Vagina (tissue), 2 donors: ENCODE measurements around the gene PREP. TPM values are rescaled to one million over a fixed set of nuclear protein-coding genes. Genes with fewer than 3 reads are reported as not detected.

Experiments used
- DNase-seq, 2 donors: peaks; one replicate each; pipeline ENCODE4 v3.0.0-alpha.2; 2017; ENCODE audit errors: extremely low spot score in 2 of 2
- H3K27ac ChIP-seq: fragments of 200-600 bp; sonication (generic); one replicate; pipeline ENCODE4 v1.5.1; 2019
- H3K27me3 ChIP-seq: fragments of 200-600 bp; sonication (generic); one replicate; pipeline ENCODE4 v1.5.1; 2019
- H3K36me3 ChIP-seq, 2 donors: fragments of 200-600 bp; sonication (generic); one replicate each; pipeline ENCODE4 v1.5.1; 2017 to 2019
- H3K4me1 ChIP-seq: fragments of 200-600 bp; sonication (generic); one replicate; pipeline ENCODE4 v1.5.1; 2019
- H3K4me3 ChIP-seq, 2 donors: fragments of 200-600 bp; sonication (generic); 1 replicate in 1 of 2; 2 replicates in 1 of 2; pipeline ENCODE4 v1.5.1; 2016 to 2019
- H3K9me3 ChIP-seq: fragments of 200-600 bp; sonication (generic); one replicate; pipeline ENCODE4 v1.5.1; 2019
- POLR2A ChIP-seq, 2 donors: fragments of 450-650 bp; IDR thresholded peaks; one replicate each; pipeline ENCODE4 v1.6.1; 2017; ENCODE audit warnings: antibody characterized with exemption in 2 of 2, mild to moderate bottlenecking in 2 of 2, moderate library complexity in 2 of 2
- POLR2AphosphoS5 ChIP-seq, 2 donors: sonication (generic); formaldehyde crosslinking; IDR thresholded peaks; one replicate each; pipeline ENCODE4 v1.9.0; 2017; ENCODE audit warnings: antibody characterized with exemption in 2 of 2, mild to moderate bottlenecking in 2 of 2, low read depth in 1 of 2; ENCODE audit not compliant: insufficient read depth in 1 of 2
- intact Hi-C: fragments of 100-400 bp; cut with DNase I; formaldehyde crosslinking; loops from one replicate; pipeline ENCODE4 v1.15.1; 2023
- total RNA-seq: library from RNA; depleted of rRNA; stranded (reverse); fragments of >200 nt; gene quantifications from one replicate; pipeline ENCODE4 v1.2.3, GENCODE V29; 2016
- TF ChIP-seq, protein P1 (sequence below), 3 experiments: fragments of 450-650 bp in 2 of 3; fragments of 200-600 bp in 1 of 3; sonication (generic) in 1 of 3; IDR thresholded peaks; one replicate each; pipeline ENCODE4 v1.5.1; 2017 to 2019; ENCODE audit warnings: antibody characterized with exemption in 3 of 3, mild to moderate bottlenecking in 2 of 3, moderate library complexity in 2 of 3

PREP gene
- total RNA-seq, 1 donor from 2014 or later = 19.2 TPM

DNA sequence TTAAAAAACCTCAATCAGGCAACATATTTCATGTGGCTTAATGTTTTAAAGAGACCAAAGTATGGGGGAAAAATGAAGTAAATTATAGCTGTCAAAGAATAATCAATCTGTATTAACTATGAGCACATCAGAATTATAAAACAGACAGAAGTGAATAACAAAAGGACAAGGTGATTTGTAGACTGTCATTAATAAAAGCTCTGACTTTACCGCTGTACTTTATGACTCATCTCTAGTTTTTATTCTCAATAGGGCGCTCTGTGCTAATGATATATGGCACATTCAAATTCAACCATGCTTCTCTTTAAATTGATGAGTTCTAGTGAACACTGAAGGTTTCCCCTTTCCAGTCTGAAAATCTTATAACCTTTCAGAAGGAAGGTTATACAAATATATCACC is 72.0 kb downstream of the PREP start:
- Histone ChIP-seq H3K27me3 (no peaks in the 10 kb centered on the region), H3K27ac (no peak overlapping the region), H3K4me3 (no peak overlapping the region), H3K4me1 (peaks cover 7% of the 10 kb centered on the region), H3K9me3 (no peaks in the 10 kb centered on the region), H3K36me3 (peaks cover 0 to 6% of the 10 kb centered on the region in 2 donors)
- no peak for DNase-seq
- TF ChIP-seq, protein P1, sequence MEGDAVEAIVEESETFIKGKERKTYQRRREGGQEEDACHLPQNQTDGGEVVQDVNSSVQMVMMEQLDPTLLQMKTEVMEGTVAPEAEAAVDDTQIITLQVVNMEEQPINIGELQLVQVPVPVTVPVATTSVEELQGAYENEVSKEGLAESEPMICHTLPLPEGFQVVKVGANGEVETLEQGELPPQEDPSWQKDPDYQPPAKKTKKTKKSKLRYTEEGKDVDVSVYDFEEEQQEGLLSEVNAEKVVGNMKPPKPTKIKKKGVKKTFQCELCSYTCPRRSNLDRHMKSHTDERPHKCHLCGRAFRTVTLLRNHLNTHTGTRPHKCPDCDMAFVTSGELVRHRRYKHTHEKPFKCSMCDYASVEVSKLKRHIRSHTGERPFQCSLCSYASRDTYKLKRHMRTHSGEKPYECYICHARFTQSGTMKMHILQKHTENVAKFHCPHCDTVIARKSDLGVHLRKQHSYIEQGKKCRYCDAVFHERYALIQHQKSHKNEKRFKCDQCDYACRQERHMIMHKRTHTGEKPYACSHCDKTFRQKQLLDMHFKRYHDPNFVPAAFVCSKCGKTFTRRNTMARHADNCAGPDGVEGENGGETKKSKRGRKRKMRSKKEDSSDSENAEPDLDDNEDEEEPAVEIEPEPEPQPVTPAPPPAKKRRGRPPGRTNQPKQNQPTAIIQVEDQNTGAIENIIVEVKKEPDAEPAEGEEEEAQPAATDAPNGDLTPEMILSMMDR (IDR thresholded peaks at IDR 0.05) = no peak
- TF ChIP-seq POLR2AphosphoS5 (IDR thresholded peaks at IDR 0.05; ENCODE audit: insufficient read depth in 1 of 2, low read depth in 1 of 2) = no peak
- TF ChIP-seq POLR2A (IDR thresholded peaks at IDR 0.05) = no peak
- intact Hi-C loops = no loop called here

DNA sequence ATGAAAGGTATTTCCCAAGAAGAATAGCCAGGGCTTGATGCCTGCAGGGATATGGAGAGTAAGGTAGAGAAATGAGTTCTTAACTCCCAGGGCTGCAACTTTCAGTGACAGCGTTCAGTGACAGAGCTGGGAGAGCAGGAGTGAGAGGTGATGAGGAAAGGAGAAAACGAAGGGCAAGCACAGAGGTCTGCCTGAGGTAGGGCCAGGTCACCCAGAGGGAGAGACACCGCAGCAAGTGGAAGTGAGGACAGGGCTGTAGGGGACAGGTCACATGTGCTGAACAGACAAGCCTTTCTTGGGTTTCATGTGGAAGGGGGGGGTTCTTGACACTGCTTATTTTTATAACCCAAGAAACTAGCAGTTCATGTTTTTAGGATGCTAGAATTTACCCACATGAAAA is 72.5 kb downstream of the PREP start:
- peaks cover 0 to 6% of the 10 kb centered on the region in 2 donors for H3K36me3 ChIP-seq
- intact Hi-C loops = no loop called here
- DNase-seq = no peak

DNA sequence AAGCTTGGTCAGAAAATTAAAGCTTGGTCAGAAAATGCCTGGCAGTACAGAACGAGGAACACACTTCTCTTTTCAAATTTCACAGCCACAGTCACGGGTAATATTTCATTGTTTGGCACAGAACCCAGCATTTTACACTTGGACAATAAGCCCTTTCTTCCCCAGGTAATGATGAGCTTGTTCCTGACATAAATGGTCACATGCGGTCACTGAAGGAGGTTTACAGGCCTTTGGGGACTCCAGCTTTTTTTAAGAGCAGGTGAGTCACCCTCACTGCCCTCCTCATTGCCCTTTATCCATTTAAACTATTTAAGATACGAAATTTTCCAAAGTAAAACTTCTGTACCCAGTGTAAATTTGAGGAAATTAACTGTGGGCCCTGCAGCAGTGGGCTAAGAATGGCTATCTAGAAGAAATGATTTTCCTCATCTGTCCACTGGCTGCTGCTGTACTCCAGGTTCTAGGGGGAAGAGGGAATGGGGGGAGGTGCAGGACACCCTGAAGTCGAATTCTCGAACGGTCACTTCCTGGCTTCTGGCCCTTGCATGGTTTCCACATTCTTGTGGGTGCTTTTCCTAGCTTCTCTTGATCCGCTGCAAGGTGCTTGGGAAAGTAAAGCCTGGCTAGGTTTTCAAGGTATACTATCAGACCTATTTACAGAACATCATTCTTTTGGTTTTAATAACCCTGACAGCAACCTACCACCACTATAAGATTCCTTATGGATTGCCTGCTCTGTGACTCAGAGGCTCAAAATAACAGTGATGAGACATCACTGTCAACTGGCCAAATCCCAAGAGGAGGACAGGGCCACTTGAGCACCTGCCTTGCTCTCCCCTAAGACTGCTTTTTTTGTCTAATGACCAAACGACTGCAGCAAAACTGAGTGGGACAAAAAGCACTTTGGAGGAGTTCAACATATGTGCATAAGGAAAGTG is 75.8 kb downstream of the PREP start:
- intact Hi-C loops = no loop called here

More for the DNA sequence above, 72.5 kb downstream of the PREP start:
- TF ChIP-seq, protein P1 (IDR thresholded peaks at IDR 0.05) = no peak
- TF ChIP-seq POLR2A (IDR thresholded peaks at IDR 0.05) (no peak), POLR2AphosphoS5 (IDR thresholded peaks at IDR 0.05; ENCODE audit: insufficient read depth in 1 of 2, low read depth in 1 of 2) (no peak)
- no peaks in the 10 kb centered on the region for H3K9me3 ChIP-seq
- H3K4me1 ChIP-seq = peaks cover 7% of the 10 kb centered on the region
- H3K27ac ChIP-seq = no peak overlapping the region
- H3K4me3 ChIP-seq = no peak overlapping the region
- H3K27me3 ChIP-seq = no peaks in the 10 kb centered on the region

DNA sequence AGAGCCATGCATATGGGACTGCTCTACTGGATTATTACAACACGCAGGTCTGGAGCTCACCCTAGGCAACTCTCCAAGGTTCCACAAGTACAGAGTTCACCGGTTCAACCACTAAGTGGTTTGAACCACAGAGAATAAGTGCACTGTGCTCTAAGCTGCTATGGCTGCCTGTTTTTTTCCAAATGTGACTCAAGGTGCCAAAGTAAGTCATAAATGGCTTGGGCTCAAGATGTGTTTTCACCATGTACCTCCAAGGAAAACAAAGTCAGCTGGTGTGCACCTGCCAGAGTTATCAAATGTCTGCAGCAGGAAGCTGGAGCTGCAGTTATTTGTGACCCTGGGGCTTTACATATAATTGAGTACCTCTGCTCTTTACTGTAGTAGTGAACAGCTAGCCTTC is 76.7 kb downstream of the PREP start:
- TF ChIP-seq POLR2AphosphoS5 (IDR thresholded peaks at IDR 0.05; ENCODE audit: insufficient read depth in 1 of 2, low read depth in 1 of 2) = no peak
- intact Hi-C loops = no loop called here
- DNase-seq = no peak
- Histone ChIP-seq H3K4me3 (no peak overlapping the region), H3K27me3 (no peaks in the 10 kb centered on the region), H3K4me1 (peaks cover 7% of the 10 kb centered on the region), H3K27ac (no peak overlapping the region), H3K9me3 (no peaks in the 10 kb centered on the region), H3K36me3 (peaks cover 0 to 25% of the 10 kb centered on the region in 2 donors)

More for the DNA sequence above, 75.8 kb downstream of the PREP start:
- no peak for TF ChIP-seq POLR2AphosphoS5 (IDR thresholded peaks at IDR 0.05; ENCODE audit: insufficient read depth in 1 of 2, low read depth in 1 of 2)
- TF ChIP-seq, protein P1 (IDR thresholded peaks at IDR 0.05) = no peak
- no peak for TF ChIP-seq POLR2A (IDR thresholded peaks at IDR 0.05)
- peaks cover 0 to 20% of the 10 kb centered on the region in 2 donors for H3K36me3 ChIP-seq
- peaks cover 7% of the 10 kb centered on the region for H3K4me1 ChIP-seq
- H3K27ac ChIP-seq = no peak overlapping the region
- H3K27me3 ChIP-seq = no peaks in the 10 kb centered on the region
- no peak for DNase-seq
- no peak overlapping the region for H3K4me3 ChIP-seq
- H3K9me3 ChIP-seq = no peaks in the 10 kb centered on the region

DNA sequence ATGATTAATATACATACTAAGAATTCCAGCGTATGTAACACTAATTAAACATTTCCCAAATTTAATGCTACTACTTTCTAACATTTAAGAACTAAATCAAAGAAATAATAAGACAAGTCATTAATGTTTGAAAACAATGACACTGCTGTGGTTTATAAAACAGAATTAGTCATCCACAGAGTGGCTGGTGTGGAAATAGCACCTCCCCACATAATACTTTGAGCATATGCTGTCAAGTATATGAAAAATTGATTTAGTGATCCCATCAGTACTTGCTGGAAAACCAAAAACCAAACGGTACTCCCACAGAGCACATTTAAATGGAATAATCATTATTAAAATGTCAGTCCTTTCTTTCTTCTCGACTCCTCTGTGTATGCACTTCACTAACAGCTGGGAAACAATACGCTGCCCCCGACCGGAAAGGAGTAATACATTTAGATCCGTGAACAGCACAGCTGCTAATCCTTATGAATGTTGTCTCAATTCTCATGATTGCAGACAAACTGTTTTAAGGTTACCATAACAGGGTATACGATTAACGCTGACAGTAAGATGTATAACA is 78.4 kb downstream of the PREP start:
- Histone ChIP-seq H3K36me3 (peaks cover 0 to 25% of the 10 kb centered on the region in 2 donors), H3K4me3 (no peak overlapping the region), H3K27ac (no peak overlapping the region), H3K4me1 (peaks cover 14% of the 10 kb centered on the region), H3K9me3 (no peaks in the 10 kb centered on the region), H3K27me3 (no peaks in the 10 kb centered on the region)
- no peak for TF ChIP-seq POLR2AphosphoS5 (IDR thresholded peaks at IDR 0.05; ENCODE audit: insufficient read depth in 1 of 2, low read depth in 1 of 2)
- no peak for TF ChIP-seq POLR2A (IDR thresholded peaks at IDR 0.05)
- DNase-seq = no peak
- intact Hi-C loops = no loop called here
